ENCODE measurements around the gene CDC20B.
"Not testable (repeated sequence)": the region's sequence is repeated elsewhere in the genome, so short reads cannot be mapped to it uniquely, and the experiment has no call there.

CDC20B gene

GRCh38 chr5:55162666-55163065, 10.3 kb downstream of the CDC20B start:
- no peak for DNase-seq (ENCODE audit: low read depth in 1 of 2, low spot score in 1 of 2)

- DNase-seq (ENCODE audit: low read depth in 1 of 2, low spot score in 1 of 2): no peak
Measured at GRCh38 chr5:55160493-55161209, 12.3 kb downstream of the CDC20B start.

- no peak for DNase-seq (ENCODE audit: low read depth in 1 of 2, low spot score in 1 of 2)
Measured at GRCh38 chr5:55159763-55160492, 13.0 kb downstream of the CDC20B start, which contains the start of gene GPX8. TSS of gene GPX8 (plus strand) at chr5:55160171. CDS start at chr5:55160193, 22 bp downstream.

DNA sequence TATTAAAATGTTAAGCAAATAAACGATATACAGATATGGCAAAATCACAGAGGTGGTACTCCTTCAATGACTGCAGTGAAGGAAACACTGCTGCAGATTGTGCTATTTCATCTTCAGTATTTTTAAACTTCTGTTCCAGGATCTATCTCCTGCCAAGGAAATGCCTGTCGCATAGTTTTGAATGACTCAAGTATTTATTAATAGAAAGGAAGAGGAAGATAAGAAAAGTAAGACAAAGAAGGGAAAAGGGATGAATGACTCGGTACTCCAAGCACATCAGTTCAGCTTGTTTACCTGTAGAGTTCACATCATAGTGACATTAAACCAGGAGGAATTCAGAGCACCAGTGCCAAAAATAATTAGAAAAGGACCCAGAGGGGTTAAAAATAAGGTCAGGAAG, 18.1 kb downstream of the CDC20B start:
- DNase-seq (ENCODE audit: low read depth in 1 of 2, low spot score in 1 of 2): no peak

- no peak for DNase-seq (ENCODE audit: low read depth in 1 of 2, low spot score in 1 of 2)
Measured at GRCh38 chr5:55151923-55152842, 20.8 kb downstream of the CDC20B start.

- DNase-seq (ENCODE audit: low read depth in 1 of 2, low spot score in 1 of 2): no peak
Measured at GRCh38 chr5:55149308-55149795, 23.6 kb downstream of the CDC20B start.

DNA sequence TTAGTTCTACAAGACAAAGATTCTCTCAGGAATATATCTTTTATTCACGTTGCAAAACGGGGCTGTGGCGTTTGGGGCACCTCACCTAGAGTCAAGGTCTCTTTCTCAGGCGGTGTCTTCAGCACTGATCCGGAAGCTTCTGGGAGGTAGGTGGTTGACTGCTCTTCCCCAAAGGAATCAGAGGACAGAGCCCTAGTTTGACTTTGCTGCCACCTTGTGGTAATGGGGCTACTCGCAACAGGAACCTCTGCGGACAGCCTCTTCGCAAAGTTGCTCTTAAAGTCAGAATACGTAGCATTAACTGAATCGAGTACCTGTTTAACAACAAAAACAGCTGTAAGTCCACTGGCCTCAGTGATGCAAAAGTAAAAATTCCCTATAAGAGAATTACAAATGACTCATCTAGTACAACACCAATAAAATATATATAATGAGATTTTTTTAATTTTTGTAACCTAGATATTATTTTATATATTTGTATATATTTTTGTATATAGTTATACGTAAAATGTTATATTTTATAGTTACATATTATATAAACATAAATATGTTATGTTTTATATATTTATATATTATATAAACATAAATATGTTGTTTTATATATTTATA, 26.3 kb downstream of the CDC20B start:
- DNase-seq (ENCODE audit: low read depth in 1 of 2, low spot score in 1 of 2): peak; percentile 62

GRCh38 chr5:55146080-55146479, 26.9 kb downstream of the CDC20B start:
- DNase-seq (ENCODE audit: low read depth in 1 of 2, low spot score in 1 of 2): no peak

DNA sequence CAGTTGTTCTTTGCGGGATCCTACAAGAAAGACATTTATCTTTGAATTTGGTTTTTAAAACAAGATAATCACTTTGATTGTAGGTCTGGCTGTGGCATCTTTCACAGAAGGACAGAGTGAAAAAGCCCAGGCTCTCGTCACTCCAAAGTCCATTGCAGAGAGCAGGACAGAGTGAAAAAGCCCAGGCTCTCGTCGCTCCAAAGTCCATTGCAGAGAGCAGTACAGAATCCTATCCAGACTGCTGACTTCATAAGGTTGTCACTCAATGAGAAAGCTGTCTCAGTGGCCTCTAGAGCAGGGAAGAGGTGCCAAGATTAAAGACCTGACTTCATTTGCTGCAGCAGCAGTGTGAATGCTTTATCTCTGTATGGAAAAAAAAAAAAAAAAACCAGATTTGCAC, 29.4 kb downstream of the CDC20B start:
- no peak for DNase-seq (ENCODE audit: low read depth in 1 of 2, low spot score in 1 of 2)

- no peak for DNase-seq (ENCODE audit: low read depth in 1 of 2, low spot score in 1 of 2)
Measured at GRCh38 chr5:55141945-55142690, 30.9 kb downstream of the CDC20B start.

DNA sequence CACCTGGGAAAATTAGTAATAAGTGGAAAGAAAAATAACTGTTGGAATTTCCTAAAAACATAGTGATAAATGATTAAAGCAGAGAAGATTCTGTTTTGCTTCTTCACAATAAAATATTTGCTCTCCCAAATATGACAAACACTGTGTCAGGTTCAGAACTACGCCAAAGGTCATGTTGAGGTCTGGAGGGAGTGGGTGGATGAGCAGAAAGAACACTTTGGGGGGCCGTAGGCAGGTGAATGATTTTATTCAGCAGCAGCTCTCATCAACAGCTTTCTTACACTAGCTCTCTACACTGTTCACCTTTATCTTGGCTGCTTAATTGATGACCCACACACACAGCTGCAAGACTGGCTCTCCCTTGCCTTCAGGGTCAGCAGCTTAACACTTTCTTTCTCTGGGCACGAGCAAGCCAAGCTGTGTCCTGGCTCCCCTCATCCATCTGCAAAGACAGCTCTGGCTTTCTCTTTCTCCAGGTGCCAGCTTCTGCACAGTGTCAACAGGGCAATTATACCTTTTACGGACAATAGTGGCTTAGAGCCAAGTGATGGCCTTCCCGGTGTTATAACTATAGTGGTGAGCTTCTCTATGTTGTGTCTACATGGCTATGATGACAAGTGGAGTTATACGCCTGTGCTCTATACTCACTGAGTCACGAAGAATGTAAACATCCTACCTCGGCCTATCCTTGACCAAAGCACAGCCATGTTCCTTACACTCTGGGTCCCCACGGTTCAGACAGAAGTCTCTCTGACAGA, 31.9 kb downstream of the CDC20B start:
- no peak for DNase-seq (ENCODE audit: low read depth in 1 of 2, low spot score in 1 of 2)

- no peak for DNase-seq (ENCODE audit: low read depth in 1 of 2, low spot score in 1 of 2)
Measured at GRCh38 chr5:55136521-55136920, 36.5 kb downstream of the CDC20B start.

DNA sequence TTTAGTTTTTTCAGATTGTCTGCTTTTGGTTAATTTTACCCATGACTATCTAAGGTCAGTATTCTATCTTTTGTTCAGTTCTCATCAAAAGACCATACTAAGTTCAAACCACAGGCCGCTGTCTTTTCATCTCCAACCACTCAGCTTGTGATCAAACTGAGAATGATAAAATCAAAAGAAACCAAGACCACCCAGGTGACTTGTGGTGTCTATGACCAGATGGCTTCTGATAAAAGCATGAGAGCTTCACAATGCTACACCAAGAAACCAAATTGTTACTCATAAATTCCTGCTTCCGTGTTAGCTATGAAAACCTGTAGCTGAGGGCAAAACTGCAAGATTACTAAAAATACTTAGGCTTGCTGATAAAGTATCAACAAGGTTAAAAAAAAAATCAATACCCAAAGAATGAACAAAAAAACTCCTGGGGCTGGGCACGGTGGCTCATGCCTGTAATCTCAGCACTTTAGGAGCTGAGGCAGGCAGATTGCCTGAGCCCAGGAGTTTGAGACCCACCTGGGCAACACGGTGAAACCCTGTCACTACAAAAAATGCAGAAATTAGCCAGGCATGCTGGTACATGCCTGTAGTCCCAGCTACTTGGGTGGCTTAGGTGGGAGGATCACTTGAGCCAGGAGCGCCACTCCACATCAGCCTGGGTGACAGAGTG, 38.8 kb downstream of the CDC20B start:
- no peak for DNase-seq (ENCODE audit: low read depth in 1 of 2, low spot score in 1 of 2)

DNA sequence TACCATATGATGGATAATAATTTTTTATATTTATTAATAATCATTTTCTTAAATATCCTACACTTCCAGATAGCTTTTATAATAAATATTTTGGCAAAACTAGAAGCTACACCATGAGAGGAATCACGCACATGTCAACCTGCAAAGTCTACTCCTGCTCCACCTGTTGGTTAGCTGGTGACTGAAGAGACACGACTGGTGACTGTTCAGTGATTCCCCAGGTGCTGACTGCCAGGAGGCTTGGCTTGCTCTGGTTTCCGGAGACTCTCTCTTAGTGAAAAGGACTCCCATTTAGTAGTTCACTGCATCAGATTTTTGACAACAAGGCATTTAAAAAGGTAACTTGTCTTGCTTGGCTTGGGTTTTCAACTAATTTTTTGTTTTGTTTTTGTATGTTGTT, 49.6 kb downstream of the CDC20B start:
- DNase-seq (ENCODE audit: low read depth in 1 of 2, low spot score in 1 of 2): no peak

GRCh38 chr5:55114061-55114460, 58.9 kb downstream of the CDC20B start:
- DNase-seq (ENCODE audit: low read depth in 1 of 2, low spot score in 1 of 2): no peak

DNA sequence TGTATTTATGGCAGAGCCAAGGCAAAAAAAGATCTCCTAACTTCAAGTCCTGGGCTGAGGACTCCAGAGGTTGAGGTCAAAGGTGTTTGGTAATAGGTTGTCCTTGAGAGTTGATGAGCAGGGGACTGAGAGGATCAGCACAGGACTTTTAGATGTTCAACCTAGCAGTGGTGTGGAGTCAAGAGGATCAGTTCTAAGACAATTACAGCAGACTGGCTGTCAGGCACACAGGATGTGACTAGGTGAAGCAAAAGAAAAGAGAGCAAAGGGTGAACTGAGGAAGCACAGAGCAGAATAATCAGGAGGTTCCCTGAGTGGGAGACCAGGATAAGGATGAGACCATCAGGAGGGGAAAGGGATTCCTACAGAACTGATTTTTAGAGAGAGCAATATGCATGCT, 59.6 kb downstream of the CDC20B start:
- DNase-seq (ENCODE audit: low read depth in 1 of 2, low spot score in 1 of 2): no peak

DNA sequence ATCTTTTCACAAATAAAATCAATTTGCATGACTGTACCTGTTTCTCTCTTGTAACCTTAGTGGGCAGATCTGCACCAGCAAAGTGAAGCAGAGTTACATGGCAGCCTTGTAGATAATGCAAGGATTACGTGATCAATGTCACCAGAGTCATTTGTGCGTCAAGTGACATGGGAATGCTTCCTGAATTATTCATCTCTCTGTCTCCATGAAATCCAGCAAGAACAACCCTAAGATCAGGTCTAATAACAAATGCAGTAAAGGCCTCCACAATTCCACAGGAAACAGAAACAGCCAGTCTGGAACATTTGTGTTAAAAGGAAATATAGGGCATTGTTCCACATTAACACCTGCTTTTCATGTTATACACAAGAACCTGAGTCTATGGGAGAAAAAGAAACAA, 62.8 kb downstream of the CDC20B start:
- DNase-seq (ENCODE audit: low read depth in 1 of 2, low spot score in 1 of 2): no peak

- DNase-seq (ENCODE audit: low read depth in 1 of 2, low spot score in 1 of 2): no peak
Measured at GRCh38 chr5:55108661-55109060, 64.3 kb downstream of the CDC20B start.

GRCh38 chr5:55105976-55106375, 67.0 kb downstream of the CDC20B start:
- DNase-seq (ENCODE audit: low read depth in 1 of 2, low spot score in 1 of 2): not testable (repeated sequence)
